HCEC 1CT (cell line): ENCODE data around the gene MIF4GD.
"Not testable (repeated sequence)": the region's sequence is repeated elsewhere in the genome, so short reads cannot be mapped to it uniquely, and the experiment has no call there.

ENCODE experiments used
- DNase-seq: peaks from one replicate; pipeline ENCODE4 v3.0.0-alpha.2; 2017

The MIF4GD gene

DNA sequence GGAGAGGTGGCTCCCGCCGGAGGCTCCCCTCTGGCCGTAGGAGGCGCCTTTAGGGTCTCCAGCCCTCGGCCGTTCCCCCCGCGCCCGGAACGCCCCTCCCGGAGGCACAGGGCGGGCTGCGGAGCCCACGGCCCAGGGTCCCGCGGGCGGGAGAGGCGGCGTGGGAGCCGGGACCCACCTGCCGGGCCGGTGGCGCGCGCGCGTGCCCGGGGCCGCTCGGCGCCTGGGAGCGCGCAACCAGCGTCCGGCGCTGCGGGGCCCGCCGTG lies at the start of gene MIF4GD:
Gene MIF4GD (minus strand): TSS at position 266 of the 267 bp plus-strand sequence. CDS start 1,036 bp downstream, outside the sequence.
- no peak for DNase-seq

- DNase-seq, result peak; percentile 71
Measured at GRCh38 chr17:75319904-75320691, 49.1 kb upstream of the MIF4GD start.

DNA sequence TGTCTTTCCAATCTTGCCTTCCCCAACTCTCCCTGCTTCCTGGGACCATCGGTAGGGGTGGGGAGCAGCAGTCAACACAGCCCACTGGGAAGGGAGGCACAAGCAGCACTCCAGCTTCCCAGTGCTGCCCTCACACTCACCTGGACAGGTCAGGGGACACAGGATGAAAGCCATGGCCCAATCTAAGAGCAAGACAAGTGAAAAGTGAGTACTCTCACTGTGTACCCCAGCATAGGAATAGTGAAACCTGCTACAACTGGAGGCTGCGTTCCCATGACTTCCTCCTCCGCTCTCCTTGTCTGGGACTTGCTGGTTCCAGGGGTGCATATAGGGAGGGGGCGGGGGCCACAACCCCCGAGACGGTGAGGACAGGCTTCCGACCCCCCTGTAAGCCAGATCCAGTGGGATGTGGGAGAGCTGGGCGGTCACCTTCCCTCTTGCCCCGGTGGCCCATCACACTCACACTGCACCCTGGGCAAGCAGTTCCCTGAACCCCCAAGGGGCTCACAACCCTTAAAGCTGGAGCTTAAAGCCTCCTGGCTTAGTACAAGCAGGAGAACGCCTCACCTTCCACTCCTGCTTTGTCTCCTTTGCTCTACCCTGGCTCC lies 47.7 kb upstream of the MIF4GD start:
- no peak for DNase-seq

DNA sequence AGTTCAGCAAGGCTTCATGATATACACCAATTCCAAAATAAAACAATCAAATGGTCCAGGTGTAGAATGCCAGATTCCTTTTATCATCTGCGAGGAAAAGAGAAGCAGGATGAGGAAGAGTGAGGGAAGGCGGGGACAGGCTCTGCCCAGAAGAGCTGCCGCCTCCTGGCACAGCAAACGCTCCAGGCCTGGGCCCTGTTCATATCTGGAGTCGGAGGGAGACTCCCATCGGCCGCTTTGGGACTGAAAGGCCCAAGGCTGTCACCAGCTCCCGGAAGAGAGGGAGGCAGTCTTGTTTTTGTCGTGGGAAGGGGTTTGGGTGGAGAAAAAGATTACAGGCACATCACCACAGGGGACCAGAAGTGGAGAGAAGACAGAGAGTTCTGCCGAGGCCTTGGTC lies 47.2 kb upstream of the MIF4GD start:
- DNase-seq, result no peak

GRCh38 chr17:75317671-75318070 lies 46.6 kb upstream of the MIF4GD start:
- no peak for DNase-seq

DNA sequence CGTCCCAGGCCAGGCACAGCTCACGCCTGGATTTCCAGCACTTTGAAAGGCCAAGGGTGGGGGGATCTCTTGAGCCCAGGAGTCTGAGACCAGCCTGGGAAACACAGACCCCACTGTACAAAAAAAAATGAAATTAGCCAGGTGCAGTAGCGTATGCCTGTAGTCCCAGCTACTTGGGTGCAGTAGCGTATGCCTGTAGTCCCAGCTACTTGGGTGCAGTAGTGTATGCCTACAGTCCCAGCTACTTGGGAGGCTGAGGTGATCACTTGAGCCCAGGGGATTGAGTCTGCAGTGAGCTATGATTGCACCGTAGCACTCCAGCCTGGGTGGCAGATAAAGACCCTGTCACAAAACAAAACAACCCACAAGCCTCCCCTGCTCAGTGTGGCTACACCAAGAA lies 45.2 kb upstream of the MIF4GD start:
- no peak for DNase-seq

DNA sequence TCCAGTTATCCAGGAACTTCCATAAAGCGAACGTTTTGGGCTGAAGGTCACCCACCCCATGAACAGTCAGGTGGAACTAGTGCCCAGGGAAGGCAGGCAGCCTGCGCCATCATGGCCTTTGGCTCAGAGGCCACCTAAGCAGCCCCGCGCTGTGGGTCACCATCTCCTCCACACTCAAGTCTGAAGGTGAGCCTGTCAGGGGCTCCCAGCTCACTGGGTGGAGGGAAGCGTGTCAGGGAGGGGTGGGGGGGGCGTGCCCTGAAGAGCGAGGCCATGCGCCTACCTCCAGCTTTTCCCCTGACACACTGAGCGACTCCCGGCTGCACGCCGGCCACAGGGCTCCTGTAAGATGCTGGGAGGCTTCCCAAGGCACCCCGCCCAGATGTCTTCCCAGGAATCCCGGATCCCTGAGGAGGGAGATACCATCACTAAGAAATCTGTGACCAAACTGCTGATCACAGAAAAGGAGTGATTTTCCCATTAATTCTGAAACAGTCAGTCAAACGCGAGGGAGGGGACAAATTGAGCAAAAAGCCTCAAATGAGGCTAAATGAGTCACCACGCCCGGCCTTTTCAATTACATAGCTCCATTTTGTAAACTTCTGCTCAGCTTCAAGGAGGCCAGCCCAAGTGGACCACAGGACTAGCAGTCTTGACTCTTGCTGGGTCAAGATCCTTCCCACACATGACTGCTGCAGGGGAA lies 44.7 kb upstream of the MIF4GD start:
- DNase-seq, result peak; percentile 57

DNA sequence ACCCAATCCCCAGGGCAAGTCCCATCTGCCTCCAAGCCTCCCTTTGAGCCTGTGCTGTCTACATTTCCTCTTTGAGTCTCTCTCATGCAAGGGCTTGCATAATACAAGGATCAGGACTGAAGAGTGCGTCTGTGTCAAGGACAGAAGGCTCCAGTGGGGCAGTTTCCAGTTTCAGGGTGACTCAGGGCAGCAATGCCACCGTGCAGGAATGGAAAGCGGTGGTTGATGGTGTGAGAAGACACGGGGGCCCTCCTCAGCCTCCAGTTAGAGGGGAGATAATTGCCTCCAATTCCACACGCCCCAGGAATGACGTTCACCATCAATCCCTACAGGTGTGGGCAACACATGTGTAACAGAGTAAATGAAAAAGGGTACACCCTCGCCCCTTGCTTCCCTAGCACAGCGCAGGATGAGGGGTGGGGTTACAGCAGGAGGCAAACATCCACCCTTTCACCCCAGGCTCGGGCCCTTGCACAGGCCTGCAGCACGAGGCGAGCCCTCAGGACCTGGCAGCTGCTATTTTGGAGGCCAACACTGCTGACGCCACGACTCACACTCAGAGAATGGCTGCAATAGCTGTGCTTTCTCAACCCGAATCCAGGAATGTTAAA lies 43.0 kb upstream of the MIF4GD start:
- peak; percentile 4 for DNase-seq

GRCh38 chr17:75308732-75309629 lies 38.0 kb upstream of the MIF4GD start:
- DNase-seq, result no peak

GRCh38 chr17:75307957-75308731 lies 37.1 kb upstream of the MIF4GD start:
- no peak for DNase-seq

DNA sequence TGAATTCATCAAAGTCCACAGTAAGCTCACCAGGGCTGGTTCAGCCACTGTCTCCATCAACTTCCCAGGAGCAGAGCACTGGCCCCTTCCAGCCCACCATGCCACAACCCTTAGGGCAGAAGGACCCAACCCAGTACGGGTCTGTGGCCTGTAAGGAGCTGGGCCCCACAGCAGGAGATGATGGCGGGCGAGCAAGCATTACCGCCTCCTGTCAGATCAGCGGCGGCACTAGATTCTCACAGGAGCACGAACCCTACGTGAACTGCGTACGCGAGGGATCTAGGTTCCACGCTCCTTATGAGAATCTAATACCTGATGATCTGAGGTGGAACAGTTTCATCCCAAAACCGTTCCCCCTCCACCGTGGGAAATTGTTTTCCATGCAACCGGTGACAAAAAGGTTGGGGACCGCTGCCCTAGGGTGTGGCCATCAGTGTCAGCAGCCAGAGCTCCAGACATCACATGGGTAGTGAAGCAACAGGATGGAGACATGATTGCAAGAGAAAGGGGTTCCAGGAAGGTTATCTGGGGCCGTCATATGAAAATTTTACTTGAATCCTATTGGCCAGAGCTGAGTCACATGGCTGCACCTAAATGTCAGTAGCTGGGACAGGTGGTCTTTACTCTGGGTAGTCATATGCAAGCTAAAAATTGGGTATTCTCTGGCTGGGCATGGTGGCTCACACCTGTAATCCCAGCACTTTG lies 30.6 kb upstream of the MIF4GD start:
- DNase-seq, result no peak

- no peak for DNase-seq
Measured at GRCh38 chr17:75301049-75301448, 30.0 kb upstream of the MIF4GD start.

DNA sequence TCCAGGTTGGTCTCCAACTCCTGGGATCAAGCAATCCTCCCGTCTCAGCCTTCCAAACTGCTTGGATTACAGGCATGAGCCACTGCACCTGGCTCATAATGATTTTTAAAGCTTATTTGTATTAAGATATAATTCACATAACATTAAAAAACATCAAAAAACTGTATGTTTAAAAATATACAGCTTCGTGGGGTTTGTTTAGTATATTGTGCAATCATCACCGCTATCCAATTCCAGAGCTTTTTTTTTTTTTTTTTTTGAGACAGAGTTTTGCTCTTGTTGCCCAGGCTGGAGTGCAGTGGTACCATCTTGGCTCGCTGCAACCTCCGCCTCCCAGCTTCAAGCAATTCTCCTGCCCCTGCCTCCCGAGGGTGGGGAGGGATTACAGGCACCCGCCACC lies 29.2 kb upstream of the MIF4GD start:
- DNase-seq, result no peak

GRCh38 chr17:75295201-75296158 lies 24.4 kb upstream of the MIF4GD start:
- no peak for DNase-seq

DNA sequence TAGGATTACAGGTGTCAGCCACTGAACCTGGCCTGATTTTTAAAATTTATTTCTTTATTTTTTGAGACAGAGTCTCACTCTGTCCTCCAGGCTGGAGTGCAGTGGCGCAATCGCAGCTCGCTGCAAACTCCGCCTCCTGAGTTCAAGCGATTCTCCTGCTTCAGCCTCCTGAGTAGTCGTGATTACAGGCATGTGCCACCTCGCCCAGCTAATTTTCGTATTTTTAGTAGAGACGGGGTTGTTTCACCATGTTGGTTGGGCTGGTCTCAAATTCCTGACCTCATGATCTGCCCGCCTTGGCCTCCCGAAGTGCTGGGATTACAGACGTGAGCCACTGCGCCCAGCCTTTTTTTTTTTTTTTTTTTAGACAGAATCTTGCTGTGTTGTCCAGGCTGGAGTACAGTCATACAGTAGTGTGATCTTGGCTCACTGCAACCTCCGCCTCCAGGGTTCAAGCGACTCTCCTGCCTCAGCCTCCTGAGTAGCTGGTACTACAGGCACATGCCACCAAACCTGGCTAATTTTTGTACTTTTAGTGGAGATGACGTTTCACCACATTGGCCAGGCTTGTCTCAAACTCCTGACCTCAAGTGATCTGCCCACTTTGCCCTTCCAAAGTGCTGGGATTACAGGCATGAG lies 21.9 kb upstream of the MIF4GD start:
- not testable (repeated sequence) for DNase-seq

- peak; percentile 53 for DNase-seq
Measured at GRCh38 chr17:75289832-75290337, 18.9 kb upstream of the MIF4GD start.

GRCh38 chr17:75289115-75289831 lies 18.2 kb upstream of the MIF4GD start, which contains the start of gene SLC25A19:
Gene SLC25A19, minus strand, starts transcription at chr17:75289433. Its CDS starts 2,669 bp downstream, at chr17:75286764.
- peak; percentile 100 for DNase-seq

DNA sequence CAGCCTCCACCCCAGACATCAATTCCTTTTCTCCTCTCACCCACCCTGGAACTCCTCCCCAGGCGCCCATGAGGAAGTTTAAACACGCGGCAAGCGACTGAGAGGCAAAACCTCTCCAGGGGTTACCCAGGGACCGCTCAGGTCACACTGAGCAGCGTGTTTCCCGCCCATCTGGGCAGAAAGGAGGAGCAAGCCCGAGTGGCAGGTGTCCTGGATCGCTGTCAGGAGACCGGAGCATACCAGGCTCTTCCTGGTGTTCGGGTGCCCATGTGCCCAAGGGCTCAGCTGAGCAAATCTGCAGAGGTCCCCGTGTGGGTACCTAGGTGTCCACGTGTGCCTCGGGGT lies 17.7 kb upstream of the MIF4GD start:
- DNase-seq, result no peak

DNA sequence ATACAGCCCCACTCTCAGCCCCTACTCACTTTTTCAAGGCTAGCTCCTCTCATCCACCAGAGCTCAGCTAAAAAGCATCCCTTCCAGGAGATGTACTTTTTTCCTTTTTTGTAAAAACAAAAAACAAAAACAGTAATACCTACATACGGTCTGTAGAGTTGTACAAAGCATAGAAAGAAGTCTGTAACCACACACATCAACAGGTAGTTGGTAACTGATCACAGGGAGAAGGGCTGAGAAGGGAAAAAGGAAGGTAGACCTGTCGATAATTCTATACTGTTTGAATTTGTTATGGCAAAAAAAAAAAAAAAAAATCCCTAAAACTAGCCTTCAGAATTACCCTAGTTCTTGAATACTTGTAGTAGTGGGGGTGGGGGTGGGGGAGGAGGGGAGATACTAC lies 17.3 kb upstream of the MIF4GD start:
- DNase-seq, result no peak
